Renal cortex interstitium (tissue), 11 donors: ENCODE data around the gene DLGAP1. TPM values are rescaled to one million over a fixed set of nuclear protein-coding genes. Genes with fewer than 3 reads are reported as not detected.

Experiments
- DNase-seq, 11 donors: peaks; one replicate each; pipeline ENCODE4 v3.0.0-alpha.2; 2013; ENCODE audit warnings: low read depth in 9 of 11, low spot score in 4 of 11; ENCODE audit errors: extremely low read depth in 1 of 11
- polyA plus RNA-seq, 3 donors: library from polyadenylated mRNA; unstranded; fragments of 120-200 nt; gene quantifications; one replicate each; pipeline ENCODE4 v1.2.1, GENCODE V29; 2013; ENCODE audit not compliant: insufficient read length in 3 of 3

Gene DLGAP1
- polyA plus RNA-seq, 3 donors, result 4.6 to 6.1 (median 5.9) TPM

DNA sequence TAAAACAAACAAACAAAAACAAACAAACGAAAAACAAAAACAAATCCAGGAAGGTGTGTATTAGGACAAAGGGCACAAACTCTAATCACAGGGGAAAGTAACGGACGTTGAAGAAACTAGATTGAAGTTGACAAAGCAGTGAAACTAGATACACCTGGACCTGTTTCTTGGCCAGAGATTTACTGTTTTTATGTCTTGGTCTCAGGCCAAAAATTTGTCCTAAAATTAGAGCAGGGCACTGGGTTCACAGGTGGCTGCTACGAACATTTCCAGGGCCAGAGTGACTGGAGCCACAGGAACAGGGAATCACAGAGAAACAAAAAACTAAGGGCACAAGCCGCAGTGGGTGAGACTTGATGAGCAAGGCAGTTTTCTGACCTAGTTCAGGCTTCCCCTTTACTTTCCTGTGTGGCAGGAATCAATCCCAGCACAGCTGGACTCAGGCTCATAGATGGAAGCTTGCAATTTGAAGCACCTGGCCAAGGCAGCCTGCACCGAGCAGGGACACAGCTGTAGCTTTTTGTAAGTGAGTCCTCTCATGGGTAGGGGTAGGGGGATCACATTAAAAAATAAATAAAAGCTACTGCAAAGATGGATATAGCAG is 329.4 kb downstream of the DLGAP1 start:
- no peak for DNase-seq

DNA sequence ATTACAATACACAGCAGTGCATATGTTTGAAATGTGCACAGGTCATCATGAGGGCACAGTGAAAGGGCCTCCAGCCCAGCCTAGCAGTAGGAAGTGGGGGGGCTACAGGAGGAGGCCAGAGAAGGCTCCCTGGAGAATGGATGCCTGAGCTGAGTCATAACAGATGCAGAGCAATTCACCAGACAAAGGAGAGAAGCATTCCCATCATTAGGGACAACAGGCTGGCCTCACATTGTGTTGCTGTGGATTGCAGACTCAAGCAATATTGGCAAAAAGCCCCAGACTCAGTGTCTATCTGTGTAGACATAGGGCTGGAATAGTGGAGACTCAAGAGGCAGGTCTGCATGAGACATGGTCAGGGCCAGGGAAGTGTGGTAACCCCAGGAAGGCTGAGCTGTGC is 329.9 kb downstream of the DLGAP1 start:
- DNase-seq, result peak in 2 of 11 donors; percentile 11 to 13

DNA sequence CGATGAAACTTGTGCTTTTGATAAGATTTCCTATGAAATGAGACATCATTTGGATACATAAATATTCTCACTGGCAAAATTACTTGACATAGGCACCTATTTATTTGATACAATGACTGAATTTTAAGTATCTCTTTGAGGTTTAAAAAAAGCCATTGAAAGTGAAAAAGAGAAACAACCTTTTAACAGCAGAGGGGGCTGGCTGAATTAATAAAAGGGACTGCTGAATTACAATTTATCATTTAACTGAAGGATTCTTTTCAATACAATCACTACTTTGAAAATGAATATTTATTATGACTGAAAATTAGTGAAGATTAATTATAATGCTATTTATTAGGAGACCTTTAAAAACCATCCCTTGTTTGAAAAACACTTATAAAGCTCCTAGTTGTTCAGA is 335.3 kb downstream of the DLGAP1 start:
- DNase-seq, result no peak

DNA sequence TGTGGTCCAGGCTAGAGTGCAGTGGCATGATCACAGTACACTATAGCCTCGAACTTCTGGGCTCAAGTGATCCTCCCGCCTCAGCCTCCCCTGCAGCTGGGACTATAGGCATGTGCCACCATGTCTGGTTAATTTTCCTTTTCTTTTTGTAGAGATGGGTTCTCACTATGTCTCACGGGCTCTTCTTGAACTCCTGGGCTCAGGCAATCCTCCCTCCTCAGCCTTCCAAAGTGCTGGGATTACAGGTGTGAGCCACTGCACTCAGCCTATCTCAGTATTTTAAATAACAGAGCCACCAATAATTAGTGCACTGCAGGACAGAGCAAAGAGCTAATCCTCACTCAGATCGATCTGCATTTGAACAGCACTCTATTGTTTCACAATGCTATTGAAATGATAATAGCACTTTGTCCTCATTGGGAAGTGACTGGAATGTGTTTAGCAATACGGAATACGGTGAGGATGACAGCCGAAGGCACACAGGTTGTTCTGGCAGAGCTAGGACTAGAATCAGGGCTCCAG is 335.9 kb downstream of the DLGAP1 start:
- DNase-seq, result no peak

DNA sequence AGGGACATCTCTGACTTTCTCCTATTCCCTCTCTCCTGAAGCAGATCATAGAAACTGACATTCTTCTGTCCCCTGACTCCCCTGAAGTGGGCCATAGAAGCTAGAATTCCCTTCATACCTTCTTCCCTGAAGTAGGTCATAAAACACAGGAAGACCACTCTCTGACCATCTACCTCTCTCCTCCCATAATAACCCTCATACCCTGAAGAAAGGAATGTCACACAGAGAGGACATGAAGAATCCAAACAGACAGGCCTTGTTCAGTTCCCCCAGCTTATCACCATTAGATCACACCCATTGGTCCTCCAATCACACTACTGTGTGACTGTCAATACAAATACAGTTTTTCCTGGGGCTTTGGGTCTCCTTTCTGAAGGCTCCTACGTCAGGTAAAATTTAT is 347.1 kb downstream of the DLGAP1 start:
- DNase-seq, result no peak

DNA sequence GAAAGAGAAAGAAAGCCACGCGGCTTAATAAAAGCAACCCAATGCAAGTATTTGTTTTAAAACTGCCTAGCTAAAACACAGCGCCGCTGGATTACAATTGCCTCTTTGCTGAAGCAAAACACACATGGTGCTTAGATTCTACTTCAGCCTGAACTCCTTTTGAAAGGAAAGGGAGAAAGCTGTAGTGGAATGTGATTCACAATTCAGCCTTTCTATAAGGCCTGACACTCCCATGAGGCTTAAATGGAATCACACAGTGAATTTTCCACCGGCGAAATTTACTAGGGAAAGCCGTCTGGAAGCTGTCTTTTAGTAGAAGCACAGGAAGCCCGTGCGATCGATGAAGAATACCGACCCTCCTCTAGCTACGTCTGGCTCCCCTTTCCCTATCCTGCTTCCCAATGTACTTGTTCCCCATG is 348.0 kb downstream of the DLGAP1 start:
- no peak for DNase-seq

DNA sequence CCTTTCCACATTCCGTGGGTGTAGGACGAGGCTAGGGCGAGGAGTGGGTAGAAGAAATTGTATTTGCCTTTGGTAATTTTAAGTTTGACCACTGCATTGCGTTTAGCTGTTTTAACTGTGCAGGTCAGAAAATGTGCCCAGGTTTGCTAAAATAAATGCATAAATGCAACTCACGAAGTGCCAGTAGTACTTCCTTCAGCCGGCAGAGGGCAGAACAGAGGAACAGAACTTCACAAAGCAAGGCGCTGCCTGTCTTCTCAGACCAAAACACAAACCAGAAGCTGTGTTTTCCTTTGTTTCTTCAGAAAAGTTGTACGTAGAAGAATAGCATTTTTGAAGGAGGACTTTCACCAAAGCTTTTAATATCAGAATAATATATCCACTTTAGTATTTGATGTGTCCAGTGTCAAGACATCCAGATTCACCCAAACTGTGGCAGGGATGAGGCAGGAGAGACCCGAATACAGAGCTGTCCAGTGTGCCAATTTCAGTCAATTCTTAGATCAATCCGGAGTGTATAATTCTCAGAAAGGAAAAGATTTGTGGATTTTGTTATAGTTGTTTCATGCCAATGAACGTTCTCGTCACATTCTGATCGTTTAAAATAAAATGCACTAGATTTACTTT is 348.6 kb downstream of the DLGAP1 start:
- peak; percentile 35 to 73 (median 62) for DNase-seq

DNA sequence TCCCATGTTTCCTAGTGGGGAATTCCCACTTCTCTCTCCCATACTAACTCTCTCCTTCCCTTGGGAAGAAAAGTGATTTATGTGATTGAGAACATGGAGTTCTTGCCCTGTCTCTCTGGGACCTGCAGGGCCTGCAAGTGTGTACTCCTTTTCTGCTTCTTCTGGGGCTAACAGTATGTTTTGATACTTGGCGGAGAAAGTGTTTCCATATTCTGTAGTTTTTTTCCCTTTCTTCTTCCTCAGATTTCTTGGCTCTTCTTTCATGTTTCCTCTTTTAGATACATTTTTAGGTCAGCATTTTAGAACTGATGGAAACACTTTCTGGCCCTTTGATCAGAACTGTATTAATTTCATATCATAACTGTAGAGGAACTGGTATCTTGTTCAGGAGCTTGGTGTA is 352.2 kb downstream of the DLGAP1 start:
- DNase-seq, result no peak

DNA sequence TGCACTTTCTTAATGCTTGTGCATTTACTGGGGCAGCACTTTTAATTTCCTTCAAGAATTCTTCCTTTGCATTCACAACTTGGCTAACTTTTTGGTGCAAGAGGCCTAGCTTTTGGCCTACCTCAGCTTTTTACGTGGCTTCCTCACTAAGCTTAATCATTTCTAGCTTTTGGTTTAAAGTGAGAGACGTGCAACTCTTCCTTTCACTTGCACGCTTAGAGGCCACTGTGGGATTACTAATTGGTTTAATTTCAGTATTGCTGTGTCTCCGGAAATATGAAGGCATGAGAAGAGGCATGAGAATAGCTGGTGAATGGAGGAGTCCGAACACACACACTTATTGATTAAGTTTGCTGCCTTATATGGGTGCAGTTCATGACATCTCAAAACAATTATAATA is 354.1 kb downstream of the DLGAP1 start:
- DNase-seq, result no peak

DNA sequence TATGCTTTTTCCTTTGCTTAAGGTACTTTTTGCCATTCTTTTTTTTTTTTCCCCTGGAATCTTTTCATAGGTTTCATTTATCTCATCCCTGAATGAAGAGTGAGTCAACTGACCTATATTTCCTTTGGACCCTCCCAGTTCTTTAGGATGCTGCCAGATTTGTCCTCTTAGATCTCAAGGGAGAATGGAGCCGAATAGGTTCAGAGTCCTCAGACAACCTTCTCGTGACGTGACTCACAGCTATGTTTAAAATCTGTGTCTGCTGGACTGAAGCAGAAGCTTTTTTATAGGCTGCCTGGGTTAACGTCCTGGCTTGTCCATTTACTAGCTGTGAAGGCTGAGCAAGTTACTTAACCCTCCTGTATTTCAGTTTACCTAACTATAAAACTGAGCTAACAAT is 358.6 kb downstream of the DLGAP1 start:
- DNase-seq, result no peak

DNA sequence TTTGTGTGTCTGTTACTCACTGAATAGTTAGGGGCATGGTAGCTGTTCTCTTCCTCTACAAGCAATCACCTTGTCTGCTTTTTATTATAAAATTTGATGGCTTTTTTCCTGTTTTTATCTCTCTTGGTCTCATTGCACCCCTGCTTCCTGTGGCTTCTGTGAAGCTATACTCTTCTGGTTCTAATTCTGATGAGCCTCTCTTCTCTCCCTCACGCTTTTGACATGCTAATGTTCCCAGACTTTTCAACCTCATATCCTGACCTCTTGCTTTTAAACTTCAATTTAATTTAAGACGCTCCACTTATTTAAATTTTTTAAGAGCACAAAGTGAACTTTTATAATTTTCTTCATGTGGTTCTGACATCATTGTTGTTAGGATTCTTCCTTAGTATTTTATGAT is 361.4 kb downstream of the DLGAP1 start:
- no peak for DNase-seq

DNA sequence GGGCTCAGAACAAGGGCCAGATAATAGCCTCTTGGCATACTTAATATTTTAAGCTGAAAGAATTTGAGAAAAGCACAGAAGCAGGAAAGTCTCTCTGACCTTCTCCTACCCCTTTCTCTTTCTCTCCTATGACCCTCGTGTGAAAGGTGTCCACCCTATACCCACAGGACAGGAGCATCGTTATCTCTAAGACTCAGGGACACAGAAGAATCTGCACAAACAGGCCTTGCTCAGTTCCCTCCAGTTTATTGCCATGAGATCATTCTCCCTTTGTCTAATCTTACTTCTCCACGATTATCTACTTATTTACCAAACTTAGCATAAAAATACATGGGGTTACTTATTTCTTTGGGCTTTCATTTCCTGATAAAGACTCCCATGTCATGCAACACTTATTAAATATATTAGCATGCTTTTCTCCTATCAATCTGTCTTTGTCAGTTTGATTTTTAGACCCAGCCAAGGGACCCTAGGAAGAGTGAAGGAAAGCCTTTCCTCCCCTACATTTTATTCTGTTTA is 370.7 kb downstream of the DLGAP1 start:
- DNase-seq, result no peak

DNA sequence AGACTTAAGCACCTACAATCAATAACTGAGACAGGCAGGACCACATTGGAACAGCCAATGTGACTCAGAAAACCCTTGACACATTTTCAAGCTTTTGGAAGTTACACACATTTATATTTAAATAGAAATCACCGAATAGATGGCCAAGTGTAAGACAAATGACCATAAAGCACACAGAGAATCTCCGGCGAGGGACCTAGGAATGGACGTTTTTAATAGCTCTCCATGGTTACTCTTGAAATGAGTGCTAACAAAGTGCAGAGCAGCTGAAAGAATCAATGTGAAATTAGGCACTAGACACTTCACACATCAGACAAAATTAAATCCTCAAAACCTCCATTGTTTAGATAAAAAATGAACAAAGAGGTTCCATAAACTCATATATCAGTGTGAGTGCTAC is 376.9 kb downstream of the DLGAP1 start:
- no peak for DNase-seq

DNA sequence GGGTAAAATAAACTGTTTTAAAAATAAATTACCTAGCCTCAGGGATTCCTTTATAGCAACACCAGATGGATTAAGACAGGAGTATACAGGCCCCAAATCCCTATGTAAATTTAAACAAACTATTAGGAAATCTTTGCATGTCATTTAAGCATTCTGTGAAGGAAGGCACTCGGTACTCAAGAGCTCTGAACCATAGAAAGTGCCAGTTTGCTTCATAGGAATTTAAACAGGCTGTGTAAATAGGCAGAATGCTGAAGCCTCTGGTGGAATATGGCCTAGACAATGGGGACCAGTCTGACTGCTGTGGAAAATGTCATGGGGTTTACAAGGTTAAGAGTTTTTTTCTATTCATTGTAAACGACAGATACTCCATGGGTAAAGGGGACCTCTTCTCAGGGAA is 377.4 kb downstream of the DLGAP1 start:
- no peak for DNase-seq

DNA sequence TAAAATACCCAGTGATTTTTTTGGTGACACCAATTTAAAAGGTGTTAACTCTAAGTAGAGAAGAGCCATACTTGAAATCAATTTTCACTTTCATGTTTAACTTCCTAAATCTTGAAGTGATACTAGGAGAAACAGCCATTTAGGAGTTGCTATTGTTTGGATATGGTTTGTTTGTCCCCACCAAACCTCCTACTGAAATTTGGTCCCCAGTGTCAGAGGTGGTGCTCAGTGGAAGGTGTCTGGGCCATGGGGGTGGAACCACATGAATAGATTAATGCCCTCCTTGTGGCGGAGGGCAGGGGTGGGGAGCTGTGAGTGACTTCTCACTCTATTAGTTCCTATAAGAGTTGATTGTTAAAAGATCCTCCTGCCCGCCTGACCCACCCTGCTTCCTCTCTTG is 377.9 kb downstream of the DLGAP1 start:
- no peak for DNase-seq

DNA sequence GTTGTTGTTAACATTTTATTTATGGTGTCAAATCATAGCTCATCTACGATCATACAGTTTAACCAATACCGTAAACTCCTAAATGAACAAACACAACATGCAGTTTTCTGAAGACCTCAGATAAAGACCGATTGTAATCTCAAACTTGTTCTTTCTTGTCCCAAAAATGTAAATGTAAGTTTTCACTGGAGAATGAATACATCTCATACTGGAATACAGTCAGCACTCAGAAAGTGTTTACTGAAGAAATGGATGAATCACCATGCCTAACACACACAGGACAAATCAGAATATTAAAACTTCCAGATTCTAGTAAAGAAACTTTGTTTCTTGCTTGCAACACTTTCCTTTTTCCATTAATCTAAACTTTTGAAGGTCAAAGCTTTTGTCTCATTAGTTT is 380.5 kb downstream of the DLGAP1 start:
- DNase-seq, result no peak

DNA sequence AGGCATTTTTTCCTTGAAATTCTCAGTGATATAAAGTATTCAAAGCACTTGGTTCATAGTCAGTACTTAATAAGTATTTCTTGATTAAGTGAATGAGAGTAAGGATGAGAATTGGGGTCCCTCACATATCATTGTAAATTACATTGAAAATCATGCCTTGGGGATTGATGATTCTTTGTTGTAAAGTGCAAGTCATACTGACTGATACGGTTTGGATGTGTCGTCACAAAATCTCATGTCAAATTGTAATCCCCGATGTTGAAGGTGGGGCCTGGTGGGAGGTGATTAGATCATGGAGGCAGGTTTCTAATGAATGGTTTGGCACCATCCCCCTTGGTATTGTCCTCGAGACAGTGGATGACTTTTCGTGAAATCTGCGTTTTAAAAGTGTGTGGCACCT is 385.9 kb downstream of the DLGAP1 start:
- DNase-seq, result no peak

DNA sequence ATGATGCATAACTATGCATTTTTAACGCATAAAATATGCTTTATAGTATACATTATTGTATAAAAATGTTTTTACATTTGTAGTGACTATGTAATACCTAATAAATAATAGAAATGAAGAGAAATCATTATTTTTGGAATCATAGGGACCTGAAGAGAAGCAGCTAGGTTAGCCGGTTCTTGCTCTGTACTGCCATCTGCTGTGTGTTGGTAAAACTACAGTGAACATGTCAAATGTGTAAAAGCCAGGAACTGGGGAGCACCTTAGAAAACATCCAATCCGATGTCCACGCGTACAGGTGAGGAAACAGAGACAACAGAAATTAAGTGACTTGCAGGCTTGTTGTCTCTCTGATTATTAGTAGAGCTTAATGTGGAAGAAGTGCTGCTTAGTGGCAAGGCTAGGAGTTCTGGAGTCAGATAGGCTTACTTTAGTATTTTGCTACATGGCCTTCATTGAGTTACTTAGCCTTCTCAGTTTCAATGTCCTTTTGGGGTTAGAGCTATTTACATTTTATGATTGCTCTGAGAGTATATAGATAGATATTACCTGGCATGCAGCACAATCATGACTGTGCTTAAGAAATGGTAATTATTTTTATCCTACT is 386.5 kb downstream of the DLGAP1 start:
- peak; percentile 9 to 45 (median 33) for DNase-seq

DNA sequence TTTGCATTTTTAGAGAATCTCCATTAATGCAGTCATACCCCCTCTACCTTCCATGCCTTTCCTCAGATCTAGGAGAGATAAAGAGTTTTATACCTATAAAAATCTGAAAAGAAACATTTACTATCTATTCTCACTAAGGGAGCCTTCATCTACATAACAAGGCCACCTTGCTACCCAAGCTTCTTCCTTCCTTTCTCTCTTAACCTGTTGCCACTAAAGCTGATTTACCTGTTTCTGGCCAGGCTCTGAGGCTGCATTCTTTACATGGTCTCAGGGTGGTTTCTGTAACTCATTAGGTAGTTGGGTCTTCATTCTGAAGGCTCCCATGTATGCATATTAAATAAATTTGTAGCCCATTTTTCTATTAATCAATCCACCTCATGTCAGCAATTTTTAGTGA is 391.6 kb downstream of the DLGAP1 start:
- DNase-seq, result no peak
